SK-N-SH treated with all-trans-retinoic acid at 6 μM for 48 hours (cell line): ENCODE measurements around the gene PPM1H.

Experiments
- ATAC-seq: fragments of 200-7000 bp; cut with Tn5 transposase; 3 replicates; pipeline ENCODE4 v1.9.1; 2020; ENCODE audit warnings: mild to moderate bottlenecking, moderate library complexity
- BACH2 ChIP-seq: fragments of 250-450 bp; sonication (Bioruptor Pico); IDR thresholded peaks from 2 replicates; pipeline ENCODE4 v1.9.0; 2021; ENCODE audit warnings: mild to moderate bottlenecking, borderline replicate concordance
- CSDC2 ChIP-seq: fragments of 250-450 bp; sonication (Bioruptor Pico); IDR thresholded peaks from 2 replicates; pipeline ENCODE4 v1.5.0; 2020; ENCODE audit warnings: mild to moderate bottlenecking, moderate library complexity
- CSRNP3 ChIP-seq: fragments of 250-450 bp; sonication (Bioruptor Pico); IDR thresholded peaks from 2 replicates; pipeline ENCODE4 v1.5.1; 2021; ENCODE audit warnings: mild to moderate bottlenecking, moderate library complexity
- ESRRG ChIP-seq: fragments of 250-450 bp; sonication (Bioruptor Pico); IDR thresholded peaks from 2 replicates; pipeline ENCODE4 v1.6.1; 2021; ENCODE audit warnings: mild to moderate bottlenecking
- GLIS3 ChIP-seq: fragments of 250-450 bp; sonication (Bioruptor Pico); IDR thresholded peaks from 2 replicates; pipeline ENCODE4 v1.5.0; 2020; ENCODE audit warnings: mild to moderate bottlenecking, moderate library complexity
- ISL1 ChIP-seq: fragments of 250-450 bp; sonication (Bioruptor Pico); IDR thresholded peaks from 2 replicates; pipeline ENCODE4 v2.1.2; 2022; ENCODE audit warnings: mild to moderate bottlenecking, moderate library complexity
- POU6F1 ChIP-seq: fragments of 250-450 bp; sonication (Bioruptor Pico); IDR thresholded peaks from 2 replicates; pipeline ENCODE4 v1.8.0; 2021; ENCODE audit warnings: low read depth, mild to moderate bottlenecking, moderate library complexity, borderline replicate concordance
- PPARA ChIP-seq: fragments of 250-450 bp; sonication (Bioruptor Pico); IDR thresholded peaks from 2 replicates; pipeline ENCODE4 v1.5.0; 2020; ENCODE audit warnings: mild to moderate bottlenecking, borderline replicate concordance
- RARB ChIP-seq: fragments of 250-450 bp; sonication (Bioruptor Pico); IDR thresholded peaks from 2 replicates; pipeline ENCODE4 v1.8.0; 2021; ENCODE audit warnings: mild to moderate bottlenecking, moderate library complexity
- SNAI2 ChIP-seq: fragments of 250-450 bp; sonication (Bioruptor Pico); IDR thresholded peaks from 2 replicates; pipeline ENCODE4 v1.5.0; 2020; ENCODE audit warnings: mild to moderate bottlenecking, moderate library complexity
- TCF4 ChIP-seq: fragments of 250-450 bp; sonication (Bioruptor Pico); IDR thresholded peaks from 2 replicates; pipeline ENCODE4 v1.8.0; 2021; ENCODE audit warnings: mild to moderate bottlenecking, moderate library complexity, borderline replicate concordance
- TOX ChIP-seq: fragments of 250-450 bp; sonication (Bioruptor Pico); IDR thresholded peaks from 2 replicates; pipeline ENCODE4 v1.8.0; 2021; ENCODE audit warnings: mild to moderate bottlenecking, moderate library complexity, borderline replicate concordance
- ZFP3 ChIP-seq: fragments of 250-450 bp; sonication (Bioruptor Pico); IDR thresholded peaks from 2 replicates; pipeline ENCODE4 v1.5.0; 2020; ENCODE audit warnings: mild to moderate bottlenecking, moderate library complexity
- ZFP30 ChIP-seq: fragments of 450-650 bp; formaldehyde crosslinking; IDR thresholded peaks from 2 replicates; pipeline ENCODE4 v1.5.0; 2022; ENCODE audit warnings: mild to moderate bottlenecking, moderate library complexity
- ZNF565 ChIP-seq: fragments of 450-650 bp; formaldehyde crosslinking; conservative IDR thresholded peaks from 2 replicates; pipeline ENCODE4 v1.5.0; 2020; ENCODE audit warnings: low read depth, mild to moderate bottlenecking, moderate library complexity
- ZNF70 ChIP-seq: fragments of 450-650 bp; formaldehyde crosslinking; IDR thresholded peaks from 2 replicates; pipeline ENCODE4 v1.5.0; 2020; ENCODE audit warnings: mild to moderate bottlenecking, moderate library complexity
- ZNF8 ChIP-seq: fragments of 450-650 bp; formaldehyde crosslinking; IDR thresholded peaks from 2 replicates; pipeline ENCODE4 v1.5.0; 2020; ENCODE audit warnings: mild to moderate bottlenecking, moderate library complexity
- TF ChIP-seq, protein P1 (sequence below): fragments of 250-450 bp; sonication (Bioruptor Pico); IDR thresholded peaks from 2 replicates; pipeline ENCODE4 v1.5.0; 2020; ENCODE audit warnings: mild to moderate bottlenecking, moderate library complexity

The PPM1H gene

DNA sequence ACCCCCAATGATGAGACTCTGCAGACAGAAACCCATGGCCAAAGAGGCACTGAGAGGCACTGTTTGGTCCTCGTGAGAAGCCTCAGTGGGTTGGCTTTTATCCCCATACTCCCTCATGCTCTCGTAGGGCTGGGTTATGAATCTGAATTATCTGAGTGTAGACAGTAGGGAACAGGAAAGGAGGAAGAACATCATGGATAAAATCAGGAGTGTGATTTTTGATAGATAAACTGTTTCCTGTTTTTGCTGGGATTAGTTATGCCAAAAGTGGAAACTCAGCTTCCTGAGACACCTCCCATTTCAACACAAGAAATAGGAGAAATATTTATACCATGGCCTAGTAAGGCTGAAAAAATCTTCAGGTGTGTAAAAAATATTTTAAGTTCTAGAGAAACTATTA lies 177.9 kb downstream of the PPM1H start:
- no peak for ATAC-seq
- TF ChIP-seq SNAI2 (CRISPR knock-in tag) (no peak), TOX (CRISPR knock-in tag) (no peak), RARB (no peak), GLIS3 (no peak), ZNF70 (CRISPR knock-in tag) (no peak), ZFP3 (no peak), ZFP30 (no peak), ISL1 (CRISPR knock-in tag) (no peak), PPARA (CRISPR knock-in tag) (no peak), ZNF565 (CRISPR knock-in tag) (no peak), ESRRG (CRISPR knock-in tag) (no peak), TCF4 (CRISPR knock-in tag) (no peak), ZNF8 (CRISPR knock-in tag) (no peak), POU6F1 (no peak), BACH2 (CRISPR knock-in tag) (no peak)
- TF ChIP-seq, protein P1, sequence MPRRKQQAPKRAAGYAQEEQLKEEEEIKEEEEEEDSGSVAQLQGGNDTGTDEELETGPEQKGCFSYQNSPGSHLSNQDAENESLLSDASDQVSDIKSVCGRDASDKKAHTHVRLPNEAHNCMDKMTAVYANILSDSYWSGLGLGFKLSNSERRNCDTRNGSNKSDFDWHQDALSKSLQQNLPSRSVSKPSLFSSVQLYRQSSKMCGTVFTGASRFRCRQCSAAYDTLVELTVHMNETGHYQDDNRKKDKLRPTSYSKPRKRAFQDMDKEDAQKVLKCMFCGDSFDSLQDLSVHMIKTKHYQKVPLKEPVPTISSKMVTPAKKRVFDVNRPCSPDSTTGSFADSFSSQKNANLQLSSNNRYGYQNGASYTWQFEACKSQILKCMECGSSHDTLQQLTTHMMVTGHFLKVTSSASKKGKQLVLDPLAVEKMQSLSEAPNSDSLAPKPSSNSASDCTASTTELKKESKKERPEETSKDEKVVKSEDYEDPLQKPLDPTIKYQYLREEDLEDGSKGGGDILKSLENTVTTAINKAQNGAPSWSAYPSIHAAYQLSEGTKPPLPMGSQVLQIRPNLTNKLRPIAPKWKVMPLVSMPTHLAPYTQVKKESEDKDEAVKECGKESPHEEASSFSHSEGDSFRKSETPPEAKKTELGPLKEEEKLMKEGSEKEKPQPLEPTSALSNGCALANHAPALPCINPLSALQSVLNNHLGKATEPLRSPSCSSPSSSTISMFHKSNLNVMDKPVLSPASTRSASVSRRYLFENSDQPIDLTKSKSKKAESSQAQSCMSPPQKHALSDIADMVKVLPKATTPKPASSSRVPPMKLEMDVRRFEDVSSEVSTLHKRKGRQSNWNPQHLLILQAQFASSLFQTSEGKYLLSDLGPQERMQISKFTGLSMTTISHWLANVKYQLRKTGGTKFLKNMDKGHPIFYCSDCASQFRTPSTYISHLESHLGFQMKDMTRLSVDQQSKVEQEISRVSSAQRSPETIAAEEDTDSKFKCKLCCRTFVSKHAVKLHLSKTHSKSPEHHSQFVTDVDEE (CRISPR knock-in tag) = no peak

- TF ChIP-seq, protein P1 (CRISPR knock-in tag) = no peak
- TF ChIP-seq ISL1 (CRISPR knock-in tag) = no peak
- TF ChIP-seq, all 23 proteins: peak for 0
- no peak for ATAC-seq
Measured at GRCh38 chr12:62754706-62755105, 180.2 kb downstream of the PPM1H start.

DNA sequence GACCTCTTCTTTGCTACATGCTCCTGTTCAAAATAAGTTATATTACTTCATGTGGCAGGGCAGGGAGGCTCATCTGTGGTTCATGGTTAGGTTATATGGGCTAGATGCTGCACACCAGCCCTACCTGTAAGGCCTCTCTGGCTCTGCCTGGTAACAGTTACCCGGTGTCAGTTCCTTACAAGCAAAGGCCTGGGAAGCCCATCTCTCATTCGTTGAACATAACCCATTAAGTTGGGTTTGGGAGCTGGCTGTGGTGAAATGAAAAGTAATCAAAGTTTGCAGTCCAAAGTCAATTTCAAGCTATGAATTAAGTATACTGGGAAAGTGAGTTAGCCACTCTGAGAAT lies 183.2 kb downstream of the PPM1H start:
- no peak for TF ChIP-seq ISL1 (CRISPR knock-in tag)
- TF ChIP-seq, protein P1 (CRISPR knock-in tag) = no peak
- TF ChIP-seq ZNF70 (CRISPR knock-in tag) = no peak
- no peak for TF ChIP-seq BACH2 (CRISPR knock-in tag)
- no peak for TF ChIP-seq CSDC2
- TF ChIP-seq ZNF8 (CRISPR knock-in tag) = no peak

GRCh38 chr12:62750941-62751809 lies 183.8 kb downstream of the PPM1H start:
- ATAC-seq = no peak
- TF ChIP-seq CSRNP3 (no peak), ISL1 (CRISPR knock-in tag) (no peak), CSDC2 (no peak), BACH2 (CRISPR knock-in tag) (no peak), ZNF70 (CRISPR knock-in tag) (no peak)
- TF ChIP-seq, protein P1 (CRISPR knock-in tag) = no peak

More for the DNA sequence above, 183.2 kb downstream of the PPM1H start:
- ATAC-seq = no peak
